Cardiac muscle cell (in vitro differentiated cells and primary cell): ENCODE results near the gene THSD7A. TPM values are rescaled to one million over a fixed set of nuclear protein-coding genes. Genes with fewer than 3 reads are reported as not detected.

Experiments
- DNase-seq, 2 donors: peaks; one replicate each; pipeline versions ENCODE4 v3.0.0 to v3.0.0-alpha.2; 2010 to 2017; ENCODE audit warnings: low read depth in 1 of 2, low spot score in 1 of 2
- H3K27ac ChIP-seq: fragments of 200-600 bp; sonication (generic); 2 replicates; pipeline ENCODE4 v1.5.1; 2016
- H3K27me3 ChIP-seq: fragments of 200-600 bp; sonication (generic); 2 replicates; pipeline ENCODE4 v1.6.0; 2016; ENCODE audit warnings: control low read depth
- H3K36me3 ChIP-seq: fragments of 200-600 bp; sonication (generic); 2 replicates; pipeline ENCODE4 v1.5.1; 2016; ENCODE audit warnings: control low read depth
- H3K4me1 ChIP-seq: fragments of 200-600 bp; sonication (generic); 2 replicates; pipeline ENCODE4 v1.8.1; 2017; ENCODE audit warnings: low read depth, mild to moderate bottlenecking, mixed run types
- H3K4me3 ChIP-seq: fragments of 200-600 bp; sonication (generic); 2 replicates; pipeline ENCODE4 v1.5.1; 2016; ENCODE audit warnings: mild to moderate bottlenecking
- H3K9me3 ChIP-seq: fragments of 200-600 bp; sonication (generic); 2 replicates; pipeline ENCODE4 v1.5.1; 2017; ENCODE audit warnings: low read depth, mild to moderate bottlenecking, control low read depth
- polyA plus RNA-seq: library from polyadenylated mRNA; unstranded; fragments of >200 nt; fragmentation: Nextera tagmentation; extraction: Ambion mirVana; gene quantifications from 2 replicates; pipeline ENCODE4 v1.2.1, GENCODE V29; 2016
- total RNA-seq: library from RNA; depleted of rRNA; stranded (reverse); fragments of >200 nt; gene quantifications from 2 replicates; pipeline ENCODE4 v1.2.3, GENCODE V29; 2016
- TF ChIP-seq, protein P1 (sequence below): IDR thresholded peaks from 2 replicates; pipeline ENCODE4 v1.5.1; 2012; ENCODE audit warnings: low read depth, mild to moderate bottlenecking, low read length

THSD7A gene
- total and polyA plus RNA-seq, 2 experiments from 2014 or later: 1.5 to 3.7 TPM

DNA sequence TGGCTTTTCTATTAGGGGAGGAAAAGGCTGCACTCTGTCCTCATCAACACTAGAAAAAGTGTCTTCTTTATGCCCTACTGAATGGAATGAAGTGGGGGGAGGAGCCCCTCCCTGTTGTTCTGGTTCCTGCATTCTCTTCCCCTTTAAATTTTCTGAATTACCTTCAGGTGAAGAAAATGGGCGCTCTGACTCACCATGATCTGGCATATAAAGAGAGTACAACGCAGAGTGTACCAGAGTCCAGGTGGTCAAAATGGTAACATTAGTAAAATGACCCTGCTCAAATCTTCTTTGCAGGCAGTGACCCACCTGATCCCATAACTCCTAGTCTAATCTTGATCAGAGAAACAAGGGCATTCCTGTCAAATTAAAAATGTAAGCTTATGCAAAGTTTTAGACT, 80.7 kb downstream of the THSD7A start:
- Histone ChIP-seq H3K36me3 (no peaks in the 10 kb centered on the region), H3K27ac (no peak overlapping the region), H3K4me1 (no peaks in the 10 kb centered on the region), H3K9me3 (no peaks in the 10 kb centered on the region), H3K27me3 (no peaks in the 10 kb centered on the region), H3K4me3 (no peak overlapping the region)
- DNase-seq: no peak
- TF ChIP-seq, protein P1, sequence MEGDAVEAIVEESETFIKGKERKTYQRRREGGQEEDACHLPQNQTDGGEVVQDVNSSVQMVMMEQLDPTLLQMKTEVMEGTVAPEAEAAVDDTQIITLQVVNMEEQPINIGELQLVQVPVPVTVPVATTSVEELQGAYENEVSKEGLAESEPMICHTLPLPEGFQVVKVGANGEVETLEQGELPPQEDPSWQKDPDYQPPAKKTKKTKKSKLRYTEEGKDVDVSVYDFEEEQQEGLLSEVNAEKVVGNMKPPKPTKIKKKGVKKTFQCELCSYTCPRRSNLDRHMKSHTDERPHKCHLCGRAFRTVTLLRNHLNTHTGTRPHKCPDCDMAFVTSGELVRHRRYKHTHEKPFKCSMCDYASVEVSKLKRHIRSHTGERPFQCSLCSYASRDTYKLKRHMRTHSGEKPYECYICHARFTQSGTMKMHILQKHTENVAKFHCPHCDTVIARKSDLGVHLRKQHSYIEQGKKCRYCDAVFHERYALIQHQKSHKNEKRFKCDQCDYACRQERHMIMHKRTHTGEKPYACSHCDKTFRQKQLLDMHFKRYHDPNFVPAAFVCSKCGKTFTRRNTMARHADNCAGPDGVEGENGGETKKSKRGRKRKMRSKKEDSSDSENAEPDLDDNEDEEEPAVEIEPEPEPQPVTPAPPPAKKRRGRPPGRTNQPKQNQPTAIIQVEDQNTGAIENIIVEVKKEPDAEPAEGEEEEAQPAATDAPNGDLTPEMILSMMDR: no peak

DNA sequence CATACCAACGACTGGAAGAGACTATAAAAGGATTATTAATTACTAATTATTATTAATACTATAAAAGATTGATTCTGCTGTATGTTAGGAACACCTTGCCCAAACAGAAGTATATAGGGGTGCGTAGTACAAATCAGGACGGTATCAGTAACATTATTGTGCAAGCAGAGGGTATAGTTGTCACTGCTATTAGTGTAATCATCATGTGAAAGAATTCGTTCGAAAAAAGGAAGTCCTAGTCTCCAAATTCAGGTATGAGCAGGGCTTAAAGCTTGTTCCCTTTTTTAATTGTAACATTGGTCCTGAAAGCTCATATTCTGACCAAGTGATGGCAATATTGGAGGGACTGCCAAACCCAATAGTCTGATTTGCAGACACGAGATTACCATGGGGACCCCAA, 81.8 kb downstream of the THSD7A start:
- Histone ChIP-seq H3K36me3 (no peaks in the 10 kb centered on the region), H3K9me3 (no peaks in the 10 kb centered on the region), H3K4me3 (no peak overlapping the region), H3K27me3 (no peaks in the 10 kb centered on the region), H3K4me1 (no peaks in the 10 kb centered on the region), H3K27ac (no peak overlapping the region)
- TF ChIP-seq, protein P1: no peak
- no peak for DNase-seq

DNA sequence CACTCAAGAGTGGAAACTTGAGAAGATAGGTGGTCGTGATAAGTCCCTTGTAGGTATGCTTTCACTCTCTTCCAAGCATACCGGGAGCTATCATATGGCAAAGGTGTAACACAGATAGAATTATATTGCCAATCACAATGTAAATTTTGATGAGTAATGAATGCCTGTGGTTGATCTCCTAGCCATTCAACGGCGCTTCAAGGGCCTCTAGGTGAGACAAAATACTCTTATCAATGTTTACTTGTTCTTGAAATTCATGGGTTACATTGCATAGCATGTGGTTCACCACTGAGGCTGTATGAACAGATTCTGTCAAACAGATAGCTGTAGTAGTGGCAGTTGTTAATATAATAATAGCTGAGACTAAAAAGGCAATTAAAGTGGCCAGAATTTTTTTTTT, 82.4 kb downstream of the THSD7A start:
- H3K4me1 ChIP-seq: no peaks in the 10 kb centered on the region
- H3K4me3 ChIP-seq: no peak overlapping the region
- H3K27me3 ChIP-seq: no peaks in the 10 kb centered on the region
- TF ChIP-seq, protein P1: no peak
- H3K27ac ChIP-seq: no peak overlapping the region
- no peaks in the 10 kb centered on the region for H3K9me3 ChIP-seq
- H3K36me3 ChIP-seq: no peaks in the 10 kb centered on the region
- DNase-seq: no peak

DNA sequence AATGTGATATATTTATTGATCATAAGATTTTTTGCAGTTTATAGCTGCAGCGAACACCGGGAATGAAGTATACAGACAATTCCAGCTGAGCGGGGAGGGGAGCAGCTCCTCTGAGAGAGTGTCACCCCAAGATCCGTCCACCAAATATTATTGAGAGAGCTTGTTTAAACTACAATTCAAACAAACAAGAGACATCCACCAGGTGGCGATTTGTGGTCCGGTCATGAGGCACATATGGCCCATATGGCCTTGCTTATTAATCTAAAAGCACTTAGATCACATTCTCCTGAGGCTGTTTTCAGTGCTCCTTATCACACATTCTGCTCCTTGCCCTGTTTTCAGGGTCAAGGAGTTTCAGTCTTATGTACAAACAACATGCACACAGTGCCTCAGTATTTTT, 83.1 kb downstream of the THSD7A start:
- no peak overlapping the region for H3K27ac ChIP-seq
- no peaks in the 10 kb centered on the region for H3K9me3 ChIP-seq
- TF ChIP-seq, protein P1: no peak

DNA sequence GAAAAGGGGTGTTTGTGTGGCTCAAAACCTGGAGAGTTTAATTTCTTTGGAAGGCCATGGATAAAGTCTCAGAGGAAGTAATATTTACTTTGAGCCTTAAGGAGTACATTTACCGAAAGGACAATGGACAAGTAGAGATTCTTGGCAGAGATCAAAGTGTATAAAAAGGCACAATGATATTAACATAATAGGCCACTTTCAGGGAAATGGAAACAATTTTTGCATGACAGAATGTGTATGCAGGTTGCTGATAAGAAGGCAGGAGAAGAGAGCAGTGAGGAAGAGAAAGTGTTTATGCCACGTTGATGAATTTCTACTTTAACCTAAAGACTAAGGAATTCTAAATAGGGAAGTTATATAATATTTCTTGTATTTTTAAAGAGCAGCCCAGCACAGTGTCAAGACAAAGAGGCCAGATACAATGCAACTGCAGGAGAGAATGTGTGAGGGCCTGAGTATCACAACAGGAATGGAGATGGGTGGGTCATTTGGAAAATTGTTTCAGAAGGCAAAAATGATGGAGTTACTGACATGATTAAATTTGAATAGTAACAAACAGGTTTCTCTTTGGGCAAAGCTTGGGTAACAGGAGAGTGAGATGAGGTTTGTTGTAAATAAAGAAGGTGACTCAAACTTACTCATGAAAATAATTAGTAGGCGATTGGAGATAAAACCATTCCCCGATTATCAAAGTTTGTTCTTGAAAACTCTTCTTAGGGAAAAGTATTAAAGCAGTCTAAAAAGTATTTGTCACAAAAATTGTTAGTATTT, 84.1 kb downstream of the THSD7A start:
- H3K4me1 ChIP-seq: no peaks in the 10 kb centered on the region
- H3K36me3 ChIP-seq: no peaks in the 10 kb centered on the region
- no peak overlapping the region for H3K27ac ChIP-seq
- H3K4me3 ChIP-seq: no peak overlapping the region
- TF ChIP-seq, protein P1: no peak
- no peaks in the 10 kb centered on the region for H3K9me3 ChIP-seq
- no peaks in the 10 kb centered on the region for H3K27me3 ChIP-seq
- DNase-seq: no peak

More for the DNA sequence above, 83.1 kb downstream of the THSD7A start:
- Histone ChIP-seq H3K4me1 (no peaks in the 10 kb centered on the region), H3K4me3 (no peak overlapping the region), H3K36me3 (no peaks in the 10 kb centered on the region), H3K27me3 (no peaks in the 10 kb centered on the region)
- no peak for DNase-seq
